Measurements from ENCODE around the gene CS.
A peak's percentile ranks its signal among the peaks of the same experiment; 100 is the strongest.

Gene CS

DNA sequence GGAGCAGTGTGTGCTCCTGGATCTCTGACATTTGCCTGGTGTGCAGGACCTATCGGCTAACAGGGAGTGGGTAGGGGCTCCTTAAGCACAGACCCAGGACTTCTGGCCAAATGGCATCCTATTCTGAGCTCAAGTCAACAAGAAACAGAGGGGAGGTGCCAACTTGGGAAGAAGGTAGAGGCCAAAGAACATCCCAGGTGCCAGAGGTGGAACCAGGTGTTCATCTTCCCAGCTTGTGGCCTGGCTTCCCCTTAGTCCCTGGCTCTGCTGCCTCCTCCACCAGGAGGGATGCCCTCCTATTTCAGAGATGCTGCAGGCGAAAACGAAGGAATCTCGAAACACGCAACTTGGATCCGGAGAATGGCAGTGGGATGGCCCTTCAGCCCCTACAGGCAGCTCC is 64.0 kb downstream of the CS start:
- TF ChIP-seq ZFP30 (CRISPR knock-in tag; IDR thresholded peaks at IDR 0.05), result no peak
- TF ChIP-seq CSDC2 (CRISPR knock-in tag; IDR thresholded peaks at IDR 0.05), result no peak
- TF ChIP-seq RARB (CRISPR knock-in tag; IDR thresholded peaks at IDR 0.05), result no peak
- TF ChIP-seq ESRRG (CRISPR knock-in tag; IDR thresholded peaks at IDR 0.05), result no peak
- no peak for TF ChIP-seq ZNF8 (CRISPR knock-in tag; IDR thresholded peaks at IDR 0.05)
- no peak for TF ChIP-seq ZNF565 (CRISPR knock-in tag; conservative IDR thresholded peaks at IDR 0.05; ENCODE audit: low read depth)
- TF ChIP-seq ARNTL (CRISPR knock-in tag; IDR thresholded peaks at IDR 0.05; ENCODE audit: borderline replicate concordance, low read depth), result no peak
- TF ChIP-seq TOX (CRISPR knock-in tag; IDR thresholded peaks at IDR 0.05; ENCODE audit: borderline replicate concordance), result no peak
- TF ChIP-seq, protein P1, sequence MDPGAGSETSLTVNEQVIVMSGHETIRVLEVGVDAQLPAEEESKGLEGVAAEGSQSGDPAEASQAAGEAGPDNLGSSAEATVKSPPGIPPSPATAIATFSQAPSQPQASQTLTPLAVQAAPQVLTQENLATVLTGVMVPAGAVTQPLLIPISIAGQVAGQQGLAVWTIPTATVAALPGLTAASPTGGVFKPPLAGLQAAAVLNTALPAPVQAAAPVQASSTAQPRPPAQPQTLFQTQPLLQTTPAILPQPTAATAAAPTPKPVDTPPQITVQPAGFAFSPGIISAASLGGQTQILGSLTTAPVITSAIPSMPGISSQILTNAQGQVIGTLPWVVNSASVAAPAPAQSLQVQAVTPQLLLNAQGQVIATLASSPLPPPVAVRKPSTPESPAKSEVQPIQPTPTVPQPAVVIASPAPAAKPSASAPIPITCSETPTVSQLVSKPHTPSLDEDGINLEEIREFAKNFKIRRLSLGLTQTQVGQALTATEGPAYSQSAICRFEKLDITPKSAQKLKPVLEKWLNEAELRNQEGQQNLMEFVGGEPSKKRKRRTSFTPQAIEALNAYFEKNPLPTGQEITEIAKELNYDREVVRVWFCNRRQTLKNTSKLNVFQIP (CRISPR knock-in tag; IDR thresholded peaks at IDR 0.05; ENCODE audit: borderline replicate concordance, low read depth), result no peak
- TF ChIP-seq BACH2 (CRISPR knock-in tag; IDR thresholded peaks at IDR 0.05; ENCODE audit: borderline replicate concordance), result no peak
- TF ChIP-seq OSR1 (CRISPR knock-in tag; IDR thresholded peaks at IDR 0.05), result no peak
- TF ChIP-seq, protein P2, sequence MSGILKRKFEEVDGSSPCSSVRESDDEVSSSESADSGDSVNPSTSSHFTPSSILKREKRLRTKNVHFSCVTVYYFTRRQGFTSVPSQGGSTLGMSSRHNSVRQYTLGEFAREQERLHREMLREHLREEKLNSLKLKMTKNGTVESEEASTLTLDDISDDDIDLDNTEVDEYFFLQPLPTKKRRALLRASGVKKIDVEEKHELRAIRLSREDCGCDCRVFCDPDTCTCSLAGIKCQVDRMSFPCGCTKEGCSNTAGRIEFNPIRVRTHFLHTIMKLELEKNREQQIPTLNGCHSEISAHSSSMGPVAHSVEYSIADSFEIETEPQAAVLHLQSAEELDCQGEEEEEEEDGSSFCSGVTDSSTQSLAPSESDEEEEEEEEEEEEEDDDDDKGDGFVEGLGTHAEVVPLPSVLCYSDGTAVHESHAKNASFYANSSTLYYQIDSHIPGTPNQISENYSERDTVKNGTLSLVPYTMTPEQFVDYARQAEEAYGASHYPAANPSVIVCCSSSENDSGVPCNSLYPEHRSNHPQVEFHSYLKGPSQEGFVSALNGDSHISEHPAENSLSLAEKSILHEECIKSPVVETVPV (CRISPR knock-in tag; IDR thresholded peaks at IDR 0.05), result no peak
- TF ChIP-seq PPARA (CRISPR knock-in tag; IDR thresholded peaks at IDR 0.05; ENCODE audit: borderline replicate concordance), result no peak
- TF ChIP-seq, protein P3, sequence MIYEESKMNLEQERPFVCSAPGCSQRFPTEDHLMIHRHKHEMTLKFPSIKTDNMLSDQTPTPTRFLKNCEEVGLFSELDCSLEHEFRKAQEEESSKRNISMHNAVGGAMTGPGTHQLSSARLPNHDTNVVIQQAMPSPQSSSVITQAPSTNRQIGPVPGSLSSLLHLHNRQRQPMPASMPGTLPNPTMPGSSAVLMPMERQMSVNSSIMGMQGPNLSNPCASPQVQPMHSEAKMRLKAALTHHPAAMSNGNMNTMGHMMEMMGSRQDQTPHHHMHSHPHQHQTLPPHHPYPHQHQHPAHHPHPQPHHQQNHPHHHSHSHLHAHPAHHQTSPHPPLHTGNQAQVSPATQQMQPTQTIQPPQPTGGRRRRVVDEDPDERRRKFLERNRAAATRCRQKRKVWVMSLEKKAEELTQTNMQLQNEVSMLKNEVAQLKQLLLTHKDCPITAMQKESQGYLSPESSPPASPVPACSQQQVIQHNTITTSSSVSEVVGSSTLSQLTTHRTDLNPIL (CRISPR knock-in tag; IDR thresholded peaks at IDR 0.05; ENCODE audit: low read depth), result no peak
- no peak for ATAC-seq

DNA sequence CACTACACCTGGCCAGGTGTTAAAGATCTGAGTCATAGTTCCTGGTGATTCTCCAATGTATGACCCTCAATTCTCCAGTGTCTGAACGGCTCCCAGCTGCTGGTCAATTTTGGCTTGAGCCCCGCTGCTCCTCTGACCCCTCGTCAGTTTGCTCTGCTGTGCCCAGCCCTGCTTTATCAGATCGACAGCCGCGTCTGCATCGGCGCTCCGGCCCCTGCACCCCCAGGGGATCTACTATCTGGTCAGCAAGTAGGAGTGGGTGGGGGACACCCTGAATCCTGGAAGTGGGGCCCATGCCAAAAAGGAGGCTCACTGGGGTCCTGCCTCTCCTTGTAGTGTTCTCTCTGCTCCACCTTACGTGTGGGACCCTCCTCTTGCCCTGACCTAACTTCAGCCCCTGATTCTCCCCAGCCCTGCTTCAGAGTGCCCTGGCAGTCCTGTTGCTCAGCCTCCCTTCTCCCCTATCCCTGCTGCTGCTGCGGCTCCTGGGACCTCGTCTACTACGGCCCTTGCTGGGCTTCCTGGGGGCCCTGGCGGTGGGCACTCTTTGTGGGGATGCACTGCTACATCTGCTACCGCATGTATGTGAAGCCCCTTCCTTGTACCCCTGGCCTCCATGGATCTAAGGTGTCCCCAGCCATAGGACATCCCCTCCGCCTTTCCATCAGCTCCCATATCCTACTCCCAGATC is 65.2 kb downstream of the CS start:
- TF ChIP-seq ZFP3 (CRISPR knock-in tag; IDR thresholded peaks at IDR 0.05) (no peak), TOX (CRISPR knock-in tag; IDR thresholded peaks at IDR 0.05; ENCODE audit: borderline replicate concordance) (no peak), BACH2 (CRISPR knock-in tag; IDR thresholded peaks at IDR 0.05; ENCODE audit: borderline replicate concordance) (no peak), SNAI2 (CRISPR knock-in tag; IDR thresholded peaks at IDR 0.05) (no peak), OSR1 (CRISPR knock-in tag; IDR thresholded peaks at IDR 0.05) (no peak), RARB (CRISPR knock-in tag; IDR thresholded peaks at IDR 0.05) (no peak), ZNF565 (CRISPR knock-in tag; conservative IDR thresholded peaks at IDR 0.05; ENCODE audit: low read depth) (no peak), ZC3H10 (CRISPR knock-in tag; IDR thresholded peaks at IDR 0.05) (no peak)
- TF ChIP-seq, protein P4, sequence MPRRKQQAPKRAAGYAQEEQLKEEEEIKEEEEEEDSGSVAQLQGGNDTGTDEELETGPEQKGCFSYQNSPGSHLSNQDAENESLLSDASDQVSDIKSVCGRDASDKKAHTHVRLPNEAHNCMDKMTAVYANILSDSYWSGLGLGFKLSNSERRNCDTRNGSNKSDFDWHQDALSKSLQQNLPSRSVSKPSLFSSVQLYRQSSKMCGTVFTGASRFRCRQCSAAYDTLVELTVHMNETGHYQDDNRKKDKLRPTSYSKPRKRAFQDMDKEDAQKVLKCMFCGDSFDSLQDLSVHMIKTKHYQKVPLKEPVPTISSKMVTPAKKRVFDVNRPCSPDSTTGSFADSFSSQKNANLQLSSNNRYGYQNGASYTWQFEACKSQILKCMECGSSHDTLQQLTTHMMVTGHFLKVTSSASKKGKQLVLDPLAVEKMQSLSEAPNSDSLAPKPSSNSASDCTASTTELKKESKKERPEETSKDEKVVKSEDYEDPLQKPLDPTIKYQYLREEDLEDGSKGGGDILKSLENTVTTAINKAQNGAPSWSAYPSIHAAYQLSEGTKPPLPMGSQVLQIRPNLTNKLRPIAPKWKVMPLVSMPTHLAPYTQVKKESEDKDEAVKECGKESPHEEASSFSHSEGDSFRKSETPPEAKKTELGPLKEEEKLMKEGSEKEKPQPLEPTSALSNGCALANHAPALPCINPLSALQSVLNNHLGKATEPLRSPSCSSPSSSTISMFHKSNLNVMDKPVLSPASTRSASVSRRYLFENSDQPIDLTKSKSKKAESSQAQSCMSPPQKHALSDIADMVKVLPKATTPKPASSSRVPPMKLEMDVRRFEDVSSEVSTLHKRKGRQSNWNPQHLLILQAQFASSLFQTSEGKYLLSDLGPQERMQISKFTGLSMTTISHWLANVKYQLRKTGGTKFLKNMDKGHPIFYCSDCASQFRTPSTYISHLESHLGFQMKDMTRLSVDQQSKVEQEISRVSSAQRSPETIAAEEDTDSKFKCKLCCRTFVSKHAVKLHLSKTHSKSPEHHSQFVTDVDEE (CRISPR knock-in tag; IDR thresholded peaks at IDR 0.05), result no peak
- ATAC-seq, result peak; percentile 12

DNA sequence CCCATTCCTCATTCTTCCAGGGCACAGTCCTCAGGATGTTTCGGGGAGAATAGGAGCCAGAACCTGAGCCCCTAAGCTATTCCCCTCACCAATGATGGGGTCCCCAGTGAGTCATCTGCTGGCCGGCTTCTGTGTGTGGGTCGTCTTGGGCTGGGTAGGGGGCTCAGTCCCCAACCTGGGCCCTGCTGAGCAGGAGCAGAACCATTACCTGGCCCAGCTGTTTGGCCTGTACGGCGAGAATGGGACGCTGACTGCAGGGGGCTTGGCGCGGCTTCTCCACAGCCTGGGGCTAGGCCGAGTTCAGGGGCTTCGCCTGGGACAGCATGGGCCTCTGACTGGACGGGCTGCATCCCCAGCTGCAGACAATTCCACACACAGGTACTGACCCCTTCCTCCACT is 68.9 kb downstream of the CS start:
- no peak for ATAC-seq
- TF ChIP-seq ZFP3 (CRISPR knock-in tag; IDR thresholded peaks at IDR 0.05) (no peak), GLIS3 (CRISPR knock-in tag; IDR thresholded peaks at IDR 0.05) (no peak), ZFP30 (CRISPR knock-in tag; IDR thresholded peaks at IDR 0.05) (no peak), ISL1 (CRISPR knock-in tag; IDR thresholded peaks at IDR 0.05) (no peak), ZNF565 (CRISPR knock-in tag; conservative IDR thresholded peaks at IDR 0.05; ENCODE audit: low read depth) (no peak), BACH2 (CRISPR knock-in tag; IDR thresholded peaks at IDR 0.05; ENCODE audit: borderline replicate concordance) (no peak), CSDC2 (CRISPR knock-in tag; IDR thresholded peaks at IDR 0.05) (no peak), TOX (CRISPR knock-in tag; IDR thresholded peaks at IDR 0.05; ENCODE audit: borderline replicate concordance) (no peak), ZC3H10 (CRISPR knock-in tag; IDR thresholded peaks at IDR 0.05) (no peak), ESRRG (CRISPR knock-in tag; IDR thresholded peaks at IDR 0.05) (no peak), RARB (CRISPR knock-in tag; IDR thresholded peaks at IDR 0.05) (no peak)
- TF ChIP-seq, protein P5, sequence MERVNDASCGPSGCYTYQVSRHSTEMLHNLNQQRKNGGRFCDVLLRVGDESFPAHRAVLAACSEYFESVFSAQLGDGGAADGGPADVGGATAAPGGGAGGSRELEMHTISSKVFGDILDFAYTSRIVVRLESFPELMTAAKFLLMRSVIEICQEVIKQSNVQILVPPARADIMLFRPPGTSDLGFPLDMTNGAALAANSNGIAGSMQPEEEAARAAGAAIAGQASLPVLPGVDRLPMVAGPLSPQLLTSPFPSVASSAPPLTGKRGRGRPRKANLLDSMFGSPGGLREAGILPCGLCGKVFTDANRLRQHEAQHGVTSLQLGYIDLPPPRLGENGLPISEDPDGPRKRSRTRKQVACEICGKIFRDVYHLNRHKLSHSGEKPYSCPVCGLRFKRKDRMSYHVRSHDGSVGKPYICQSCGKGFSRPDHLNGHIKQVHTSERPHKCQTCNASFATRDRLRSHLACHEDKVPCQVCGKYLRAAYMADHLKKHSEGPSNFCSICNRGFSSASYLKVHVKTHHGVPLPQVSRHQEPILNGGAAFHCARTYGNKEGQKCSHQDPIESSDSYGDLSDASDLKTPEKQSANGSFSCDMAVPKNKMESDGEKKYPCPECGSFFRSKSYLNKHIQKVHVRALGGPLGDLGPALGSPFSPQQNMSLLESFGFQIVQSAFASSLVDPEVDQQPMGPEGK (CRISPR knock-in tag; IDR thresholded peaks at IDR 0.05; ENCODE audit: borderline replicate concordance), result no peak
- TF ChIP-seq, protein P3 (CRISPR knock-in tag; IDR thresholded peaks at IDR 0.05; ENCODE audit: low read depth), result no peak

Measured in SK-N-SH treated with all-trans-retinoic acid at 6 μM for 48 hours (cell line).